Stimulated activated CD8-positive, alpha-beta memory T cell treated with anti-CD3 and anti-CD28 coated beads, Interleukin-7, amount 100 ng/mL, for 1 hour (primary cell): Measurements from ENCODE around the gene ZNRF2.

ENCODE experiments used
- DNase-seq, 2 donors: peaks; one replicate each; pipeline ENCODE4 v3.0.0-alpha.2; 2020; ENCODE audit warnings: low read depth in 2 of 2

The ZNRF2 gene

GRCh38 chr7:30321882-30322192 is 37.4 kb downstream of the ZNRF2 start:
- no peak for DNase-seq

GRCh38 chr7:30322271-30323005 is 38.0 kb downstream of the ZNRF2 start:
- DNase-seq: no peak

DNA sequence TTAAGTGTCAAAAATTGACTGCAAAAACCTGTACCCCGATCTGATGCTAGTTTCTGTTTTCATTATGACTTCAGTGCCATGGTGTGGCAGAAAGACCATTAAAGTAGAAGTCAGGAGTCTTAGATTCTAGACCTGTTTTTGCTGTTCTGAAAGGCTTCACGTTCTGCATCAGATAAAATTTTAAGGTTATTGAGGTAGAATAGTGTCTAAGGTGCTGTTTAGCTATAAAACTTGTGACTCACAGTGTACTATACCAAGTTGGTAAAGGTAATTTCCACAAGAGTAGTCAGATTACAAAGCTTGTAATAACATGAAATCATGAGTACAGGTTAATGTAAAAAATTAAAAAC is 38.6 kb downstream of the ZNRF2 start:
- DNase-seq: no peak

- no peak for DNase-seq
Measured at GRCh38 chr7:30327813-30328212, 43.4 kb downstream of the ZNRF2 start.

DNA sequence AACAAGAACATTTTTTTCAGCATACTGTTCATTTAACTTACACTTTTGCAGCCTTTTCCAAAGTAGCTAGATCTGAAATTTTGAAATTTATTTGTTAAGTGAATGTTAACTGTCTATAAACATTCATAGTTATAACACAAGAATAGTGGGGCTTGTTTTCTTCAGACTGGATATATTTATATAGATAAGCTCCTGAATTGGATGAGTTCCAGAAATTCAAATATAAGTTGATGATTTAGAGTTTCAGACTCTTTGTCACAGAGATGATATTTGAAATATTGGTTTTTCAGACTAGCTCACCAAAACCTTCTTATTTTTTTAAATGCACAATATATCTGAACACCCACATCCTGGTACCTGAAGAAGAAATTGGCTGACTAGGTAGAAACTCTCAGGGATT is 44.0 kb downstream of the ZNRF2 start:
- DNase-seq: no peak

DNA sequence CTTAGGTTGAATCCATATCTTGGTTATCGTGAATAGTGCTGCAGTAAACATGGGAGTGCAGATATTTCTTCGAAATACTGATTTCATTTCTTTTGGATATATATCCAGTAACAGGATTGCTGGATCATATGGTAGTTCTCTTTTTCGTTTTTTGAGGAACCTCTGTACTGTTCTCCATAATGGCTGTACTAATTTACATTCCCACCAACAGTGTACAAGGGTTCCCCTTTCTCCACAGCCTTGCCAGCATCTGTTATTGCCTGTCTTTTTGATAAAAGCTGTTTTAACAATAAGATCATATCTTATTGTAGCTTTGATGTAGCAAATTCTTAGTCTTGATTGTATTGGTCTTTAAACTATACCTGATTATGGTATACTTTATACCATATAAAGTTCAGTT is 45.3 kb downstream of the ZNRF2 start:
- DNase-seq: no peak

GRCh38 chr7:30330134-30331111 is 46.0 kb downstream of the ZNRF2 start:
- DNase-seq: no peak

DNA sequence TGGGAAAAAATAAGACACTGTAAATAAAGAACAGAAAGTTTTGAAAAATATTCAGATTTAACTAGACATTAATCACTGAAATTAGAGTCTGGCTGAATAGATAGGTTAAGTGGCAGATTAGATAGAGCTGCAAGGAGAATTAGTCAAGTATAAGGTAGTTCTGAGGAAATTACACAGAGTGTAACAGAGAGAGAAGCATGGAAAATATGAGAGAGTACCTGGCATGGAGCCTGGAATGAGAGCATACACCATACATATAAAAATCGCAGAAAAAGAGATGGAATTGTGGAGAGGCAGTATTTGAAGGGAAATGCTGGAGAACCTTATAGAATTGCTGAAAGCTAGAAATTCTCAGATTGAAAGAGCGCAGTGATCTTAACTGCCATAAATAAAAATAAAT is 46.9 kb downstream of the ZNRF2 start:
- DNase-seq: no peak

- no peak for DNase-seq
Measured at GRCh38 chr7:30332549-30332948, 48.2 kb downstream of the ZNRF2 start.

- no peak for DNase-seq
Measured at GRCh38 chr7:30335763-30336487, 51.5 kb downstream of the ZNRF2 start.

- DNase-seq: no peak
Measured at GRCh38 chr7:30344513-30344912, 60.1 kb downstream of the ZNRF2 start.

DNA sequence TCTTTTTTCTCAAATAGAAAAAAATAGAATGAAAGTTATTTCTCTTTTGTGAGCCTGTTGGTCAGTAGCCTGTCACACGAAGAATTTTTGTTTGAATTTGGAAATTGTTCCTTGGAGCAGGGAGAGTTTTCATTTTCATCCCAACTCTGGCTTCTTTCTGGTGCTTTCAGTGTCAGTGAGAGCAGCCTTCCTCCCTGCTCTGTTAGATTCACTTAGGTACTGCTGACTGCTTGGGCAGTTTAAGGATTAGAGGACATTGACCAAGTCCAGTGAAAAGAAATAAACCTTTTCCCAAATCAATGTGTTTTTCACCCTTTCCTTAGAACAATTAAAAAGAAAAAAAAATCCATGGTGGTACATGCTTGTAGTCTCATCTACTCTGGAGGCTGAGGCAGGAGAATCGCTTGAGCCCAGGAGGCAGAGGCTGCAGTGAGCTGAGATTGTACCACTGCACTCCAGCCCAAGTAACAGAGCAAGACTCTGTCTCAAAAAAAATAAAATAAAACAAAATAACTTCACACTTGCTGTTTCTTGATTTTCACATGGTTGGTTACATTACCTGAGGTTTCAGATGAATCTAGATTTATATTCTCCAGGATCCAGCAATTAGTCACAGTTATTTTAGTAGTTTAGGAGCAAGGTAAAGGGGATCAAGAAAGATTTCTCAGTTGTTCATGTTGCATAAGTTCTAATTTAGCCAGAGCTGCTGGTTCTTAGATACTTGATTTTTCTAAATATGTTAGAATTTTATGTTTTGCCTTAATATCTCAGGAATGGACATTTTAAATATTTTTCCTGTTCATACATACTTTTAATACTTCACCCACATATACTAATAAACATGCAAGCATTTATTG is 63.1 kb downstream of the ZNRF2 start:
- no peak for DNase-seq

GRCh38 chr7:30348083-30348560 is 63.7 kb downstream of the ZNRF2 start:
- DNase-seq: peak; percentile 7 to 12

DNA sequence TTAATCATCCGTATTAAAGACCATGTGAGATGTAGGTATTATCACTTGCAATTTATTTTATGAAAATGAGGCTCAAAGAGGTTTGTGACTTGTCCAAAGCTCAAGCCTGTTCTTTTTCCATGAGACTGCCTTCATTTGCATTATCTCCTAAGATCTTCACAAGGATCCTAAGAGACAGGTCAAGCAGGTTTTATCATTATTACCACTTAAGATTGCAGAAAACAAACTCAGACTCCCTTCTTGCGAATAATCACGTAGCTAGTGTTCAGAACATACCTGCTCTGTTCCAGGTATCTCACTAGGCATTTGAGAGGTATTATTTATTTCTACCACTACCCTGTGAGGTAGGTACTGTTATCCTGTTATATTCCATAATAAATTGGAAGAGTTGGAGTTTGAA is 64.8 kb downstream of the ZNRF2 start:
- no peak for DNase-seq

GRCh38 chr7:30349816-30350215 is 65.4 kb downstream of the ZNRF2 start:
- no peak for DNase-seq

DNA sequence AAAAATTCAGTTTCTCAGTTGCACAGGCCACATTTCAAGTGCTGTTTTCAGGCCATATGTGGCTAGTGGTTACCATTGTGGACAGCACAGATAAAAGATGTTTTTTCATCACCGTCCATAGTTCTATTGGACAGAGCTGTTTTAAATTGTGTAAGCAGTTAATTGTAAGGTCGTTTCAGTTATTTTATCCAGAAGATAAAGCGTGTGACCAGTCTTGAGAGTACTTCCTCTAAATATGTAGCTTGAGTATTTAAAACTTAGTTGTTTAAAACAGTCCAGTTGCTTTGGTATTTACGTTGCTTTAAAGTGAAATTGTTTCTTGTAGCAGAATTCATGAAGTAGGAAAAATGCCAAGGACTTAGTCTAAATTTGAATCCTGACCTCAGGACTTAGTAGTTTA is 66.9 kb downstream of the ZNRF2 start:
- DNase-seq: no peak

DNA sequence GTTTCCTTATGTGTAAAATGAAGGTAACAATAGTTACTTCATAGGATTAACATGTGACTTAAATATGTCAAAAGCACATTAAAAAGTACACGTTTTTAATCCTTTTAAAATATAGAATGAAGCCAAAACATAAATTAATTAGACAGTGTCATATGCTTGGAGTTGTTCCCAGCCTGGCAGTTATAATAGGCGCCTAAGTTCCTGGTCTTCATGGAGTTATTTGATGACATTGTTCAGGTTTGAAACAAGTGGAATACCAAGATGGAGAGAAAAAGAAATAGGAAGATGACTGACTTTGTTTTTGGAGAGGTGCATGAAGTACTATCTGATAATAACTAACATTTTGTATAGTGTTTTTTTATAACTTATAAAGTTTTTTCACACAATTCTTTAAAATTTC is 67.3 kb downstream of the ZNRF2 start:
- no peak for DNase-seq

- no peak for DNase-seq
Measured at GRCh38 chr7:30352169-30352568, 67.8 kb downstream of the ZNRF2 start.

DNA sequence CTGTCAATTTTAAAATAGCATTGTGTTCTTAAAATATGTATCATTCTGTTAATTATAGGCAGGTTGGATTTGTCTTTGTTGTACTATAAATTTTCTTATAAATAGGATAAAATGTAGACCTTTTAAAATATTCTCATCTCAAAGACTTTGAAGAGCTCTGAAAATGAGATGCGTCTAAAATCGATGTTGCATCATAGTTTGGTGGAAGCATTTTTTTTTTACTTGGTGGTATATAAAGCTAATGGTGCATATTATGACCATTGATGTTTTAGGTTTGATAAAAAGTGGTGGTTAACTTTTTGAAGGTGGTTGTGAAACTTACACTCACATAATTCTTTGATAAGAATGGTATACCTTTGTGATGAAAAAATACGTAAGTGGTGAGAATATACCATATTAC is 69.1 kb downstream of the ZNRF2 start:
- no peak for DNase-seq

DNA sequence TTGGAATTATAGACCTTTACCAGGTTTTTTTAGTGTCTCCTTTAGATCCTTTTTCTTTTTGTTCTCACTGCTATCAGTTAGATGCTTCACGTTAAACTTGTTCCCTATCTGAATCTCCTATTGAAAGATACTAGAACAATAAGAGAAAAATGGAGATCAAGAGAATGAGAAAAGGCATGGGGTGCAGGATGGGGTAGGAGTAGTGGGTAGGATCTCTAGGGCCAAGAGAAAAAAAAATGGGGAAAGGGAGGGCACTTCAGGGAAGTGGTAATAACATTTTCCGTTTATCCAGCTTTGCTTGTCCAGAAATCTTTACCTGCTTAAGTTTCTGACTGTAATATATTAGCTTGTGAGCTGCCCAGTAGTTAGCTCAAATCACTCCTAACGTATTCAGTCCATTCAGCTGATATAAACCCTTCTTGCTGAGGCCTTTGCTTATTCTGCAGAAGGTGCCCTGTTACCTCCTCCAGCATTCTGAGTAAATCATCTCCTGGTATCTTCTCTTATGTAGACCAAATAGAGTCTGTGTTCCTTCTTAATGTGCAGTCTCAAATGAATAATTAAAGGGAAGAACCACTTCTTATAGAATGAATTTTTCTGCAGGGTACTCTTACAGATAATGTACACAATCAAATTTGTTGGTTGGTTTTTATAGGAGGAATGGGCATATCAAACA is 69.7 kb downstream of the ZNRF2 start:
- DNase-seq: no peak

DNA sequence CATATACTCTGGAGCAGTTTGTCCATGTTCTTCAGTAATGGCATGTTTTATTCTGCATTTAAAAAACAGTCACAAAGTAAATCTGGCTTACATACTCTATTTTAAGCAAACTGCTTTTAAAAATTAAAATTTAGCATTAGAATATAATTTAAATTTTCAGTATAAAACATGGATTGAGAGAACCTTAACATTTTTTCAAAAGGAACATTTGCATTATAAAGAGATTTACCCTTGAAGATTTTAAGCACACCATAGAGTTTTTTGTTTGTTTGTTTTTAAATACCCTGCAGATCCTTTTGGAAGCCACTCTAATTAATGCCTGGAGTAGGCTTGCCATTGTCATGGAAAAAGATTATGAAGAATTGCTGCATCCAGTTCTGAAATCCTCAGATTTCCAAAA is 70.4 kb downstream of the ZNRF2 start:
- DNase-seq: no peak
